UCSD-AML1 (cell line): Measurements from ENCODE around the gene AGBL2.
"Not testable (repeated sequence)": the region's sequence is repeated elsewhere in the genome, so short reads cannot be mapped to it uniquely, and the experiment has no call there.

Experiments
- DNase-seq: peaks from one replicate; lab custom pipeline; 2025; ENCODE audit not compliant: unreplicated experiment; lab: John Stamatoyannopoulos, UW

AGBL2 gene

GRCh38 chr11:47715082-47715669, at the start of gene AGBL2:
AGBL2 (minus strand) TSS chr11:47715369; CDS start chr11:47714650, 719 bp downstream.
- DNase-seq: peak; percentile 23

GRCh38 chr11:47759291-47759690, 44.1 kb upstream of the AGBL2 start:
- DNase-seq: not testable (repeated sequence)

- no peak for DNase-seq
Measured at GRCh38 chr11:47756208-47756607, 41.0 kb upstream of the AGBL2 start.

- DNase-seq: no peak
Measured at GRCh38 chr11:47750725-47751124, 35.6 kb upstream of the AGBL2 start.

GRCh38 chr11:47742494-47742893, 27.3 kb upstream of the AGBL2 start:
- not testable (repeated sequence) for DNase-seq

GRCh38 chr11:47737817-47738216, 22.6 kb upstream of the AGBL2 start:
- DNase-seq: not testable (repeated sequence)

GRCh38 chr11:47732271-47732670, 17.1 kb upstream of the AGBL2 start:
- no peak for DNase-seq

GRCh38 chr11:47731475-47731874, 16.3 kb upstream of the AGBL2 start:
- DNase-seq: no peak

- DNase-seq: no peak
Measured at GRCh38 chr11:47726878-47727514, 11.8 kb upstream of the AGBL2 start.

GRCh38 chr11:47726118-47726442, 10.9 kb upstream of the AGBL2 start:
- no peak for DNase-seq

- no peak for DNase-seq
Measured at GRCh38 chr11:47725442-47726117, 10.4 kb upstream of the AGBL2 start.

GRCh38 chr11:47724041-47724729, 9.0 kb upstream of the AGBL2 start:
- DNase-seq: no peak

GRCh38 chr11:47723041-47723440, 7.9 kb upstream of the AGBL2 start:
- no peak for DNase-seq

GRCh38 chr11:47720651-47721050, 5.5 kb upstream of the AGBL2 start:
- DNase-seq: no peak

- DNase-seq: no peak
Measured at GRCh38 chr11:47716692-47717091, 1.5 kb upstream of the AGBL2 start.

- no peak for DNase-seq
Measured at GRCh38 chr11:47714554-47715081, 551 bp downstream of the AGBL2 start.

- DNase-seq: no peak
Measured at GRCh38 chr11:47711816-47712215, 3.4 kb downstream of the AGBL2 start.

GRCh38 chr11:47711225-47711624, 3.9 kb downstream of the AGBL2 start:
- DNase-seq: no peak

- not testable (repeated sequence) for DNase-seq
Measured at GRCh38 chr11:47707275-47707786, 7.8 kb downstream of the AGBL2 start.

GRCh38 chr11:47705721-47706120, 9.4 kb downstream of the AGBL2 start:
- no peak for DNase-seq

GRCh38 chr11:47691979-47692378, 23.2 kb downstream of the AGBL2 start:
- DNase-seq: no peak
